SU-DHL-6 (cell line): Measurements from ENCODE around the gene TFIP11.

Experiments
- H2AFZ ChIP-seq: fragments of 200-600 bp; sonication (generic); 2 replicates; pipeline ENCODE4 v1.6.1; 2014; ENCODE audit warnings: low read depth, mild to moderate bottlenecking, moderate library complexity, mixed read lengths, antibody characterized with exemption, low read length; ENCODE audit not compliant: severe bottlenecking
- H3F3A ChIP-seq: fragments of 200-600 bp; shearing (Covaris generic); 2 replicates; pipeline ENCODE4 v1.6.0; 2016; ENCODE audit warnings: antibody characterized with exemption, mild to moderate bottlenecking; ENCODE audit not compliant: insufficient read depth
- H3K27ac ChIP-seq: fragments of 200-600 bp; sonication (generic); 2 replicates; pipeline ENCODE4 v1.5.1; 2016; ENCODE audit warnings: low read depth, mild to moderate bottlenecking, low read length, moderate library complexity, mixed read lengths
- H3K27me3 ChIP-seq: fragments of 200-600 bp; sonication (generic), shearing (Covaris generic); 2 replicates; pipeline ENCODE4 v1.6.0; 2014; ENCODE audit warnings: mild to moderate bottlenecking, low read length
- H3K36me3 ChIP-seq: fragments of 200-600 bp; sonication (generic); 2 replicates; pipeline ENCODE4 v1.6.1; 2014; ENCODE audit warnings: mild to moderate bottlenecking, low read length, mixed read lengths
- H3K4me2 ChIP-seq: fragments of 300-600, 200-600 bp; shearing (Covaris generic), sonication (generic); 2 replicates; pipeline ENCODE4 v1.6.0; 2014; ENCODE audit warnings: low read length, low read depth, mild to moderate bottlenecking; ENCODE audit not compliant: poor library complexity, severe bottlenecking
- H3K4me3 ChIP-seq: fragments of 200-600 bp; sonication (generic); 2 replicates; pipeline ENCODE4 v1.5.1; 2014; ENCODE audit warnings: antibody characterized with exemption, low read length, mild to moderate bottlenecking, mixed read lengths; ENCODE audit not compliant: insufficient read depth, poor library complexity, severe bottlenecking
- H3K79me2 ChIP-seq: fragments of 200-600 bp; sonication (generic); 2 replicates; pipeline ENCODE4 v1.6.1; 2014; ENCODE audit warnings: mild to moderate bottlenecking, low read length, moderate library complexity; ENCODE audit not compliant: insufficient read depth
- H3K9ac ChIP-seq: fragments of 200-600 bp; sonication (generic); 2 replicates; pipeline ENCODE4 v1.7.0; 2014; ENCODE audit warnings: mild to moderate bottlenecking, low read length
- H3K9me2 ChIP-seq: fragments of 200-600 bp; sonication (generic); replicated peaks from 2 replicates; pipeline ENCODE4 v1.6.1; 2014; ENCODE audit warnings: low read length; ENCODE audit not compliant: insufficient read depth
- H3K9me3 ChIP-seq: fragments of 200-600 bp; sonication (generic); 2 replicates; pipeline ENCODE4 v1.6.1; 2014; ENCODE audit warnings: low read length, mixed read lengths; ENCODE audit not compliant: insufficient read depth
- H4K20me1 ChIP-seq: fragments of 200-600 bp; sonication (generic); 2 replicates; pipeline ENCODE4 v1.6.1; 2014; ENCODE audit warnings: low read depth, mild to moderate bottlenecking, antibody characterized with exemption, low read length, moderate library complexity, mixed read lengths
- CTCF ChIP-seq: fragments of 200-600 bp; sonication (generic); IDR thresholded peaks from one replicate; pipeline ENCODE4 v1.5.1; 2017; ENCODE audit warnings: antibody characterized with exemption, mild to moderate bottlenecking, low read length, moderate library complexity; ENCODE audit not compliant: insufficient read depth, poor library complexity, severe bottlenecking
- EZH2phosphoT487 ChIP-seq: fragments of 200-600 bp; sonication (generic), shearing (Covaris generic); conservative IDR thresholded peaks from 2 replicates; pipeline ENCODE4 v1.6.1; 2018; ENCODE audit warnings: mild to moderate bottlenecking, antibody characterized with exemption, low read length, moderate library complexity, mixed read lengths

TFIP11 gene

GRCh38 chr22:26494506-26494905 is 17.8 kb downstream of the TFIP11 start:
- Histone ChIP-seq H3K36me3 (peaks cover 26% of the 10 kb centered on the region; the same call in 1 of the 2 replicates), H2AFZ (no peak overlapping the region), H4K20me1 (no peaks in the 10 kb centered on the region), H3K9me3 (no peaks in the 10 kb centered on the region), H3K79me2 (no peaks in the 10 kb centered on the region), H3K27ac (no peak overlapping the region), H3K27me3 (no peaks in the 10 kb centered on the region), H3K9ac (no peak overlapping the region), H3K9me2 (no peaks in the 10 kb centered on the region), H3K4me3 (no peak overlapping the region), H3K4me2 (no peak overlapping the region), H3F3A (no peaks in the 10 kb centered on the region; the same call in 1 of the 2 replicates)
- TF ChIP-seq EZH2phosphoT487: no peak
- no peak for TF ChIP-seq CTCF

GRCh38 chr22:26492220-26492619 is 20.1 kb downstream of the TFIP11 start:
- peaks cover 26% of the 10 kb centered on the region; the same call in 1 of the 2 replicates for H3K36me3 ChIP-seq
- no peak overlapping the region for H3K9ac ChIP-seq
- no peaks in the 10 kb centered on the region for H3K9me2 ChIP-seq
- H3K27ac ChIP-seq: no peak overlapping the region
- no peaks in the 10 kb centered on the region for H3K9me3 ChIP-seq
- H3K79me2 ChIP-seq: no peaks in the 10 kb centered on the region
- TF ChIP-seq CTCF: no peak
- TF ChIP-seq EZH2phosphoT487: no peak
- no peak overlapping the region for H2AFZ ChIP-seq
- no peak overlapping the region for H3K4me2 ChIP-seq
- no peaks in the 10 kb centered on the region for H4K20me1 ChIP-seq
- no peak overlapping the region for H3K4me3 ChIP-seq
- no peaks in the 10 kb centered on the region; the same call in 1 of the 2 replicates for H3F3A ChIP-seq
- no peaks in the 10 kb centered on the region for H3K27me3 ChIP-seq

GRCh38 chr22:26489447-26490036 is 22.7 kb downstream of the TFIP11 start:
- no peak overlapping the region for H3K4me2 ChIP-seq
- peaks cover 20% of the 10 kb centered on the region for H3K79me2 ChIP-seq
- H3K4me3 ChIP-seq: no peak overlapping the region
- no peak overlapping the region for H3K9ac ChIP-seq
- H3K9me3 ChIP-seq: no peaks in the 10 kb centered on the region
- H3K27ac ChIP-seq: no peak overlapping the region
- H3K9me2 ChIP-seq: no peaks in the 10 kb centered on the region
- peaks cover 18% of the 10 kb centered on the region; the same call in 1 of the 2 replicates for H3K36me3 ChIP-seq
- TF ChIP-seq CTCF: no peak
- TF ChIP-seq EZH2phosphoT487: no peak
- H3K27me3 ChIP-seq: no peaks in the 10 kb centered on the region
- no peak overlapping the region for H2AFZ ChIP-seq
- no peaks in the 10 kb centered on the region; the same call in 1 of the 2 replicates for H3F3A ChIP-seq
- H4K20me1 ChIP-seq: no peaks in the 10 kb centered on the region
